Esophagus squamous epithelium (tissue), 5 donors: ENCODE measurements around the gene SERHL2. TPM values are rescaled to one million over a fixed set of nuclear protein-coding genes. Genes with fewer than 3 reads are reported as not detected.
"Not testable (repeated sequence)": the region's sequence is repeated elsewhere in the genome, so short reads cannot be mapped to it uniquely, and the experiment has no call there.

Experiments used
- DNase-seq: peaks from one replicate; lab custom pipeline; 2025; lab: John Stamatoyannopoulos, UW
- H3K27ac ChIP-seq, 4 donors: fragments of 200-600 bp; sonication (generic); one replicate each; pipeline ENCODE4 v1.5.1; 2016 to 2019; ENCODE audit warnings: mild to moderate bottlenecking in 1 of 4
- H3K27me3 ChIP-seq, 4 donors: fragments of 200-600 bp; sonication (generic); 1 replicate in 3 of 4; 2 replicates in 1 of 4; pipeline versions ENCODE4 v1.5.1 to v1.6.0; 2017 to 2021; ENCODE audit warnings: antibody characterized with exemption in 1 of 4
- H3K36me3 ChIP-seq, 3 donors: fragments of 200-600 bp; sonication (generic); one replicate each; pipeline ENCODE4 v1.5.1; 2016 to 2019
- H3K4me1 ChIP-seq, 3 donors: fragments of 200-600 bp; sonication (generic); one replicate each; pipeline ENCODE4 v1.5.1; 2017 to 2019
- H3K4me3 ChIP-seq, 4 donors: fragments of 200-600 bp; sonication (generic); 1 replicate in 3 of 4; 2 replicates in 1 of 4; pipeline ENCODE4 v1.5.1; 2016 to 2019; ENCODE audit warnings: mild to moderate bottlenecking in 2 of 4, moderate library complexity in 1 of 4
- H3K9me3 ChIP-seq, 3 donors: fragments of 200-600 bp; sonication (generic); one replicate each; pipeline ENCODE4 v1.5.1; 2016 to 2019
- POLR2A ChIP-seq, 4 donors: fragments of 450-650 bp; IDR thresholded peaks; one replicate each; pipeline ENCODE4 v1.6.1; 2017; ENCODE audit warnings: antibody characterized with exemption in 4 of 4, mild to moderate bottlenecking in 4 of 4, moderate library complexity in 3 of 4
- WGBS, 2 donors: methylation state at CpG; one replicate each; pipeline ENCODE4 v1.1.5; 2018; 5-methylcytosine and 5-hydroxymethylcytosine counted together
- intact Hi-C: fragments of 100-400 bp; cut with DNase I; formaldehyde crosslinking; loops from one replicate; pipeline ENCODE4 v1.15.0; 2022
- total RNA-seq, 4 donors: library from RNA; depleted of rRNA; stranded (reverse); fragments of >200 nt; gene quantifications; one replicate each; pipeline ENCODE4 v1.1.0, GENCODE V29; 2016
- TF ChIP-seq, protein P1 (sequence below), 6 experiments: fragments of 450-650 bp in 4 of 6; fragments of 200-600 bp in 2 of 6; sonication (generic) in 2 of 6; IDR thresholded peaks; one replicate each; pipeline ENCODE4 v1.5.1; 2016 to 2019; ENCODE audit warnings: antibody characterized with exemption in 6 of 6, mild to moderate bottlenecking in 4 of 6, moderate library complexity in 4 of 6
- donor health status: DM: yes; HTN: yes; CAD: no.

Gene SERHL2
- total RNA-seq, 4 donors from 2014 or later: 2.1 to 5.1 (median 3.6) TPM

- no peak for DNase-seq
- no peak for TF ChIP-seq POLR2A (IDR thresholded peaks at IDR 0.05)
- TF ChIP-seq, protein P1, sequence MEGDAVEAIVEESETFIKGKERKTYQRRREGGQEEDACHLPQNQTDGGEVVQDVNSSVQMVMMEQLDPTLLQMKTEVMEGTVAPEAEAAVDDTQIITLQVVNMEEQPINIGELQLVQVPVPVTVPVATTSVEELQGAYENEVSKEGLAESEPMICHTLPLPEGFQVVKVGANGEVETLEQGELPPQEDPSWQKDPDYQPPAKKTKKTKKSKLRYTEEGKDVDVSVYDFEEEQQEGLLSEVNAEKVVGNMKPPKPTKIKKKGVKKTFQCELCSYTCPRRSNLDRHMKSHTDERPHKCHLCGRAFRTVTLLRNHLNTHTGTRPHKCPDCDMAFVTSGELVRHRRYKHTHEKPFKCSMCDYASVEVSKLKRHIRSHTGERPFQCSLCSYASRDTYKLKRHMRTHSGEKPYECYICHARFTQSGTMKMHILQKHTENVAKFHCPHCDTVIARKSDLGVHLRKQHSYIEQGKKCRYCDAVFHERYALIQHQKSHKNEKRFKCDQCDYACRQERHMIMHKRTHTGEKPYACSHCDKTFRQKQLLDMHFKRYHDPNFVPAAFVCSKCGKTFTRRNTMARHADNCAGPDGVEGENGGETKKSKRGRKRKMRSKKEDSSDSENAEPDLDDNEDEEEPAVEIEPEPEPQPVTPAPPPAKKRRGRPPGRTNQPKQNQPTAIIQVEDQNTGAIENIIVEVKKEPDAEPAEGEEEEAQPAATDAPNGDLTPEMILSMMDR (IDR thresholded peaks at IDR 0.05): peak in 4 of 6 experiments; percentile 23 to 56 (median 30)
- H3K36me3 ChIP-seq: peaks cover 0 to under 1% (median 0%) of the 10 kb centered on the region in 3 donors
- no peaks in the 10 kb centered on the region for H3K27me3 ChIP-seq
- H3K4me1 ChIP-seq: peaks cover 3 to 32% (median 4%) of the 10 kb centered on the region in 3 donors
- WGBS, 2 donors: 23 to 68% methylated on average over 3 to 5 of the region's 7 CpGs
- H3K9me3 ChIP-seq: no peaks in the 10 kb centered on the region
- H3K27ac ChIP-seq: peak overlapping the region in 2 of 4 donors; percentile 19 to 54
- intact Hi-C loops: no loop called here
- H3K4me3 ChIP-seq: no peak overlapping the region
Observed at GRCh38 chr22:42560781-42561180, 7.0 kb downstream of the SERHL2 start.

GRCh38 chr22:42561856-42562255 lies 8.1 kb downstream of the SERHL2 start:
- WGBS, 2 donors: 20 to 39% methylated on average over 2 to 3 of the region's 5 CpGs
- intact Hi-C loops: no loop called here
- no peak overlapping the region for H3K4me3 ChIP-seq
- no peak for DNase-seq
- peaks cover 3 to 32% (median 4%) of the 10 kb centered on the region in 3 donors for H3K4me1 ChIP-seq
- no peak overlapping the region for H3K27ac ChIP-seq
- no peaks in the 10 kb centered on the region for H3K9me3 ChIP-seq
- peaks cover 0 to 5% (median 0%) of the 10 kb centered on the region in 3 donors for H3K36me3 ChIP-seq
- H3K27me3 ChIP-seq: no peaks in the 10 kb centered on the region
- TF ChIP-seq, protein P1 (IDR thresholded peaks at IDR 0.05): no peak
- TF ChIP-seq POLR2A (IDR thresholded peaks at IDR 0.05): no peak

- WGBS, 2 donors: 59 to 73% methylated on average over 5 of the region's 8 CpGs
- Histone ChIP-seq H3K27ac (no peak overlapping the region), H3K9me3 (no peaks in the 10 kb centered on the region), H3K4me1 (peaks cover 3 to 32% (median 4%) of the 10 kb centered on the region in 3 donors), H3K36me3 (peaks cover 0 to 5% (median 0%) of the 10 kb centered on the region in 3 donors), H3K4me3 (no peak overlapping the region), H3K27me3 (no peaks in the 10 kb centered on the region)
- DNase-seq: no peak
- TF ChIP-seq, protein P1 (IDR thresholded peaks at IDR 0.05): no peak
- TF ChIP-seq POLR2A (IDR thresholded peaks at IDR 0.05): no peak
- intact Hi-C loops: no loop called here
Observed at GRCh38 chr22:42562279-42562678, 8.5 kb downstream of the SERHL2 start.

GRCh38 chr22:42562684-42563083 lies 8.9 kb downstream of the SERHL2 start:
- Histone ChIP-seq H3K36me3 (peaks cover 0 to 5% (median 0%) of the 10 kb centered on the region in 3 donors), H3K27me3 (no peaks in the 10 kb centered on the region), H3K27ac (no peak overlapping the region), H3K9me3 (no peaks in the 10 kb centered on the region), H3K4me3 (no peak overlapping the region), H3K4me1 (peaks cover 3 to 32% (median 4%) of the 10 kb centered on the region in 3 donors)
- DNase-seq: no peak
- no peak for TF ChIP-seq POLR2A (IDR thresholded peaks at IDR 0.05)
- TF ChIP-seq, protein P1 (IDR thresholded peaks at IDR 0.05): no peak
- intact Hi-C loops: no loop called here
- WGBS, 2 donors: 55 to 91% methylated on average over 1 to 2 of the region's 2 CpGs

DNA sequence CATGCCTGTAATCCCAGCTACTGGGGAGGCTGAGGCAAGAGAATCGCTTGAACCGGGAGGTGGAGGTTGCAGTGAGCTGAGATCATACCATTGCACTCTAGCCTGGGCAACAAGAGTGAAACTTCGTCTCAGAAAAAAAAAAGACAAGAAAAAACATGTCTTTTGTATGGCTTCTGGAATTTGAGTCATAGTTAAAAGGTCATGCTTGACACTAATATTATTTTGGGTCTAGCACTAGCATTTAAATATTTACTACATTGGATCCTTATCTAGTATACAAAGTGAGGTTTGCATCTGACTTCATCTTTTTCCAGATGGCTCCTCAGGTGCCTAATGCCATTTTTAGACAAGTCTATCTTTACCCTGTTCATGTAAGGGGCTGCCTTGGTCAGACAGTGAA lies 10.2 kb downstream of the SERHL2 start:
- intact Hi-C loops, DNase-seq, H3K36me3 ChIP-seq, H3K4me3 ChIP-seq, H3K27me3 ChIP-seq, H3K9me3 ChIP-seq, H3K27ac ChIP-seq: not testable (repeated sequence)
- WGBS, 2 donors: 36 to 60% methylated on average over 3 of the region's 3 CpGs
- peaks cover 3 to 32% (median 4%) of the 10 kb centered on the region in 3 donors for H3K4me1 ChIP-seq
